ENCODE measurements around the gene LIN28B. TPM values are rescaled to one million over a fixed set of nuclear protein-coding genes. Genes with fewer than 3 reads are reported as not detected.

The LIN28B gene
- total RNA-seq, 1 donor from 2014 or later, result not detected

DNA sequence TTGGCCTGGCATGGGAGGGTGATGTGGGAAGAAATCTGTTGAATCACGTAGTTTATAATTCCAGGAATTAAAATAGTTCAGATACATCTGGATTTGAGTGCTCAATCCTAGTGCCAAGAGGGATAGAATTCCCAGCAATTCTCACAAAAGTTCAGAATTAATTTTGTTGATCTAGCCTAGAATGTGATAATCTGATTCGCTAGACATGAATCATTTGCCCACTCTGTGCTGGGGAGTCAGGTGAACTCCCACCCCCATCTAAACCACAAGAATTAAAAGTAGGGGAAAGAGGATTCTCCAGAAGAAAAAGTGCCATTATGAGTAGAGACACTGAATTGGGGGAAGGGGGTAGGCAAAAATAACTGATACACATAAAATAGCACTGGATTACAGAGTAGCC lies 85.0 kb downstream of the LIN28B start:
- Histone ChIP-seq H3K27me3 (no peaks in the 10 kb centered on the region), H3K36me3 (no peaks in the 10 kb centered on the region), H3K4me1 (no peaks in the 10 kb centered on the region), H3K27ac (no peak overlapping the region), H3K9me3 (no peaks in the 10 kb centered on the region), H3K4me3 (no peak overlapping the region)
- DNase-seq (ENCODE audit: low spot score in 2 of 2), result no peak
- intact Hi-C loops (cut with DNase I), result no loop called here
- TF ChIP-seq, protein P1, sequence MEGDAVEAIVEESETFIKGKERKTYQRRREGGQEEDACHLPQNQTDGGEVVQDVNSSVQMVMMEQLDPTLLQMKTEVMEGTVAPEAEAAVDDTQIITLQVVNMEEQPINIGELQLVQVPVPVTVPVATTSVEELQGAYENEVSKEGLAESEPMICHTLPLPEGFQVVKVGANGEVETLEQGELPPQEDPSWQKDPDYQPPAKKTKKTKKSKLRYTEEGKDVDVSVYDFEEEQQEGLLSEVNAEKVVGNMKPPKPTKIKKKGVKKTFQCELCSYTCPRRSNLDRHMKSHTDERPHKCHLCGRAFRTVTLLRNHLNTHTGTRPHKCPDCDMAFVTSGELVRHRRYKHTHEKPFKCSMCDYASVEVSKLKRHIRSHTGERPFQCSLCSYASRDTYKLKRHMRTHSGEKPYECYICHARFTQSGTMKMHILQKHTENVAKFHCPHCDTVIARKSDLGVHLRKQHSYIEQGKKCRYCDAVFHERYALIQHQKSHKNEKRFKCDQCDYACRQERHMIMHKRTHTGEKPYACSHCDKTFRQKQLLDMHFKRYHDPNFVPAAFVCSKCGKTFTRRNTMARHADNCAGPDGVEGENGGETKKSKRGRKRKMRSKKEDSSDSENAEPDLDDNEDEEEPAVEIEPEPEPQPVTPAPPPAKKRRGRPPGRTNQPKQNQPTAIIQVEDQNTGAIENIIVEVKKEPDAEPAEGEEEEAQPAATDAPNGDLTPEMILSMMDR (IDR thresholded peaks at IDR 0.05), result no peak

DNA sequence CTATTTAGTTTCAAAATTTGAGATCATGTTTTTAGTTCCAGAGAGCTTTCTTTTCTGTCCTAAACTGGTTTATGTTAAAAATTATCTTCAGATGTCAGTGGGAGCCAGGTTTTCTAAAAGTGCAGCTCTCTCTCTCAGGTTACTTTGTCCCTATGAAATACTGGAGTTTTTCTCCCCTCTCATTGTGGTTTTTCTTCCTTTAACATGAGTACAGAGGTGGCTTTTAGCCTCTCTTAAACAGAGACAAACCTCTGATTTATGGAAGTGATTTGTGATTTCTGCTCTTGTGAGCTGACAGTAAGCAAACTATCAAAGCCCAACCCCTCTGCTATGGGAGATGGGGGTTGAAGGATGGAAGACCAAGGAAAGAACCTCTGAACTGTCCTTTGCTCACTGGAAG lies 85.7 kb downstream of the LIN28B start:
- no peaks in the 10 kb centered on the region for H3K36me3 ChIP-seq
- TF ChIP-seq, protein P1 (IDR thresholded peaks at IDR 0.05), result no peak
- H3K4me3 ChIP-seq, result no peak overlapping the region
- H3K4me1 ChIP-seq, result no peaks in the 10 kb centered on the region
- no peak for DNase-seq (ENCODE audit: low spot score in 2 of 2)
- H3K9me3 ChIP-seq, result no peaks in the 10 kb centered on the region
- no peak overlapping the region for H3K27ac ChIP-seq
- no peaks in the 10 kb centered on the region for H3K27me3 ChIP-seq
- intact Hi-C loops (cut with DNase I), result no loop called here

DNA sequence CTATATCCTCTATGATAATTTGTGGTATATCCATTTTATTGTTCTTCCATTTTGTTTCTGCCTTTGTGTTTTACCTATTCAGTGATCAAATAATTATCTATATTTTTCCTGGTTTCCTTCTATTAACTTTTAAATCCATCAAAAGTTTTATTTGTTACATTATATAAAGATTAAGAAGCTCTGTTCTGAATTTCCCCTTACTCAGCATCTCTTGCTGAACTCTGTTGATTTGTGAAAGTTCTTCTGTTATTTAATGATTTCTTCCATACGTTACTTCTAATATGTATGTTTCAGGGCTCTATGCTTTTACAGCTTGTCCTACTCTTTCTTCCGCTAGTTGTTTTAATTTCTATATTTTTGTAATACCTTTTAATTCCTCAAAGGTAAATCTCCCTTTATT lies 87.1 kb downstream of the LIN28B start:
- intact Hi-C loops (cut with DNase I), result no loop called here
- H3K4me3 ChIP-seq, result no peak overlapping the region
- no peak overlapping the region for H3K27ac ChIP-seq
- H3K4me1 ChIP-seq, result no peaks in the 10 kb centered on the region
- no peaks in the 10 kb centered on the region for H3K27me3 ChIP-seq
- TF ChIP-seq, protein P1 (IDR thresholded peaks at IDR 0.05), result no peak
- no peaks in the 10 kb centered on the region for H3K36me3 ChIP-seq
- no peaks in the 10 kb centered on the region for H3K9me3 ChIP-seq
- DNase-seq (ENCODE audit: low spot score in 2 of 2), result no peak

DNA sequence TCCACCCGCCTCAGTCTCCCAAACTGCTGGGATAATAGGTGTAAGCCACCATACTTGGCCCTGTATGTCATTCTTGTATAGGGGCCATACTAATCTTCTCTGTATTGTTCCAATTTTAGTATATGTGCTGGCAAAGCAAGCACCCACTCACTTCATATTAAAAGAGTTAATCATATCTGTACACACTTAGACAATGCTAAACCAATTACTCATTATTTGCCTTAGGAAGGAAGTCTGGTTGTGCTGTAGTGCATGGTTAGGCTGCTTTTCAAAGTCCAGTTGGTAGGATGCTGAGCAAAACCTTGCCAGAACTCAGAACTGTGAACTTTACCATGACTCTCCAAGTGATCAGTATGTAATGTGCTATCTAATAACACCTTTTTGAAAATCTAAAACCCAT lies 88.6 kb downstream of the LIN28B start:
- DNase-seq (ENCODE audit: low spot score in 2 of 2), result no peak
- Histone ChIP-seq H3K4me3 (no peak overlapping the region), H3K27me3 (no peaks in the 10 kb centered on the region), H3K4me1 (no peaks in the 10 kb centered on the region), H3K36me3 (no peaks in the 10 kb centered on the region), H3K27ac (no peak overlapping the region), H3K9me3 (no peaks in the 10 kb centered on the region)
- intact Hi-C loops (cut with DNase I), result no loop called here
- TF ChIP-seq, protein P1 (IDR thresholded peaks at IDR 0.05), result no peak

DNA sequence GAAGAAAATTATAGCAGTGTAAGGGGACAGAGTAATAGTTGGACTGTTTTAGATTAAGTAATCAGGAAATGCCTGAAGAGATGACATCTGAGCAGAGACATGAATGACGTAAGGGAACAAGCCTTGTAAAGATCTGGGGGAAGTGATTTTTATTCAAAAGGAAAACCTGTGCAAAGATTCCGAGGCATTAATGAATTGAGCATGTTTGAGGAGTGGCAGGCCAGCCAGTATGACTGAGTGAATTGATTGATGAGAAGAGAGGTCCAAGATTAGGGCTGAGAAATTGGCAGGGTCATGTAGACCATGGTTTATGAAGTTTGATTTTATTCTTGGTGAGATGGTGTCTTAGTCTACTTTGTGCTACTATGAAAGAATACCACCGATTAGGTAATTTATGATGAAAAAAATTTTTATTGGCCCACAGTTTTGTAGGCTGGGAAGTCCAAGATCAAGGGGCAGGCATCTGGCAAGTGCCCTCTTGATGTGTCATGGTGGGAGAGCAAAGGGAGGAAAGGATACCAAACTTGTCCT lies 95.1 kb downstream of the LIN28B start:
- Histone ChIP-seq H3K27me3 (no peaks in the 10 kb centered on the region), H3K9me3 (no peaks in the 10 kb centered on the region), H3K4me3 (no peak overlapping the region), H3K36me3 (no peaks in the 10 kb centered on the region), H3K4me1 (no peaks in the 10 kb centered on the region), H3K27ac (no peak overlapping the region)
- TF ChIP-seq, protein P1 (IDR thresholded peaks at IDR 0.05), result no peak
- intact Hi-C loops (cut with DNase I), result no loop called here
- DNase-seq (ENCODE audit: low spot score in 2 of 2), result no peak

DNA sequence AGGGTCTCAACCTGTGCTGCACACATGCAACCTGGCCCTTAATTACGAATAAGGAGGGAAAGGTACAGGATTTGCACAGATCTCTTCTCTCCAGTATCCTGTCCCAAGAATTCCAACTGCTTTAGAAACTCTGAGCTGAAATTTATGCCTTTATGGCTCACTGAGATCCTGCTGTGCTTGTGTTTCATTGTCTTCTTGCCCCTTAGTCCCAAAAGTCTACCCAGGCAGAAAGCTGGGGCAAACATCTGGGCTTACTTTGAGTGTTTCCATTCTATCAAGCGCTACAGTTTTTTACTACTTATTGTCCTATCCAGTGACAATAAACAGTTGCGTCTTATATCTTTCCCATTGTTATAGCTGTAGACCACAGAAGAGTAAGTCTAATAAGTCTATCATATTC lies 99.7 kb downstream of the LIN28B start:
- Histone ChIP-seq H3K36me3 (no peaks in the 10 kb centered on the region), H3K4me3 (no peak overlapping the region), H3K9me3 (no peaks in the 10 kb centered on the region), H3K27ac (no peak overlapping the region), H3K4me1 (no peaks in the 10 kb centered on the region), H3K27me3 (no peaks in the 10 kb centered on the region)
- intact Hi-C loops (cut with DNase I), result no loop called here
- DNase-seq (ENCODE audit: low spot score in 2 of 2), result no peak
- TF ChIP-seq, protein P1 (IDR thresholded peaks at IDR 0.05), result no peak
